Endothelial cell of umbilical vein (primary cell): ENCODE data around the gene WNT11. TPM values are rescaled to one million over a fixed set of nuclear protein-coding genes. Genes with fewer than 3 reads are reported as not detected.

Source experiments
- BruUV-seq: library from RNA; stranded (reverse); fragments of 400-500 nt; replicated peaks from 2 replicates; lab custom pipeline; 2021; lab: Mats Ljungman, UMichigan
- CTCF ChIA-PET: fragments of 300-600, 350-600 bp; sonication (Branson Sonifier 250); formaldehyde crosslinking; loops from one replicate; lab custom pipeline; 2021; ENCODE audit warnings: antibody characterized with exemption, inconsistent platforms; lab: Charles Lee
- POLR2A ChIA-PET: fragments of 300-600, 350-600 bp; sonication (Branson Sonifier 250); formaldehyde crosslinking; loops from one replicate; lab custom pipeline; 2021; ENCODE audit warnings: antibody characterized with exemption, inconsistent platforms; lab: Charles Lee
- DNase-seq: peaks from one replicate; pipeline ENCODE4 v3.0.0-alpha.2; 2011; ENCODE audit warnings: low read depth, low spot score
- FAIRE-seq: peaks from 2 replicates; lab custom pipeline; 2011; peaks lifted over from hg19 to GRCh38; lab: Jason Lieb, UNC
- H2AFZ ChIP-seq: 2 replicates; pipeline ENCODE4 v1.6.0; 2012; ENCODE audit warnings: low read depth, low read length, control low read depth, inconsistent platforms
- H3K27ac ChIP-seq: 2 replicates; pipeline ENCODE4 v1.5.1; 2011; ENCODE audit warnings: low read depth, mild to moderate bottlenecking, control low read depth, low read length, moderate library complexity; ENCODE audit not compliant: insufficient read depth
- H3K27me3 ChIP-seq, 2 experiments: 2 replicates each; pipeline versions ENCODE4 v1.6.0 to v1.6.1; 2011; ENCODE audit warnings: low read length in 2 of 2, mixed read lengths in 1 of 2; ENCODE audit not compliant: control insufficient read depth in 2 of 2, insufficient read depth in 2 of 2
- H3K36me3 ChIP-seq, 2 experiments: 2 replicates in 1 of 2; 3 replicates in 1 of 2; pipeline ENCODE4 v1.5.1; 2011; ENCODE audit warnings: low read length in 2 of 2, mild to moderate bottlenecking in 1 of 2, moderate library complexity in 1 of 2; ENCODE audit not compliant: control insufficient read depth in 2 of 2, insufficient read depth in 2 of 2; ENCODE audit errors: extremely low read depth in 1 of 2
- H3K4me1 ChIP-seq: 3 replicates; pipeline ENCODE4 v1.5.1; 2011; ENCODE audit warnings: mild to moderate bottlenecking, low read length; ENCODE audit not compliant: control insufficient read depth, insufficient read depth; ENCODE audit errors: extremely low read depth
- H3K4me2 ChIP-seq: 2 replicates; pipeline ENCODE4 v1.6.1; 2011; ENCODE audit warnings: low read length, control low read depth, mixed read lengths; ENCODE audit not compliant: insufficient read depth
- H3K4me3 ChIP-seq, 3 experiments: fragments of 200-600 bp in 1 of 3; sonication (generic), shearing (Covaris generic) in 1 of 3; replicated peaks in 1 of 3; 2 replicates each; pipeline ENCODE4 v1.5.1; 2011 to 2016; ENCODE audit warnings: control low read depth in 3 of 3, low read length in 3 of 3, mild to moderate bottlenecking in 2 of 3, inconsistent platforms in 1 of 3, low read depth in 1 of 3, moderate library complexity in 1 of 3; ENCODE audit not compliant: insufficient read depth in 1 of 3
- H3K79me2 ChIP-seq: 2 replicates; pipeline ENCODE4 v1.6.0; 2012; ENCODE audit warnings: low read length, inconsistent platforms; ENCODE audit not compliant: control insufficient read depth, insufficient read depth
- H3K9ac ChIP-seq: replicated peaks from 2 replicates; pipeline ENCODE3; 2011; ENCODE audit warnings: low read length, control low read depth; ENCODE audit not compliant: insufficient read depth; ENCODE audit errors: extremely low read depth
- H3K9me1 ChIP-seq: replicated peaks from 3 replicates; pipeline ENCODE4 v1.6.0; 2011; ENCODE audit warnings: mild to moderate bottlenecking, low read length; ENCODE audit not compliant: control insufficient read depth, insufficient read depth; ENCODE audit errors: extremely low read depth
- H3K9me3 ChIP-seq: replicated peaks from 2 replicates; pipeline ENCODE4 v1.5.1; 2012; ENCODE audit warnings: low read length, inconsistent platforms; ENCODE audit not compliant: control insufficient read depth, insufficient read depth
- H4K20me1 ChIP-seq: replicated peaks from 2 replicates; pipeline ENCODE3; 2011; ENCODE audit warnings: mild to moderate bottlenecking, low read length; ENCODE audit not compliant: control insufficient read depth, insufficient read depth; ENCODE audit errors: extremely low read depth
- CTCF ChIP-seq, 2 donors: IDR thresholded peaks; 1 replicate in 1 of 2; 2 replicates in 1 of 2; pipeline ENCODE4 v1.5.1; 2011; ENCODE audit warnings: low read length in 2 of 2, mild to moderate bottlenecking in 2 of 2, moderate library complexity in 2 of 2, control low read depth in 1 of 2, inconsistent platforms in 1 of 2, low read depth in 1 of 2; ENCODE audit not compliant: insufficient read depth in 1 of 2; ENCODE audit errors: extremely low read depth in 1 of 2
- EZH2 ChIP-seq: IDR thresholded peaks from 2 replicates; pipeline ENCODE4 v1.6.1; 2012; ENCODE audit warnings: borderline replicate concordance, low read depth, mild to moderate bottlenecking, moderate library complexity, low read length, inconsistent platforms; ENCODE audit not compliant: severe bottlenecking
- FOS ChIP-seq: IDR thresholded peaks from 2 replicates; pipeline ENCODE4 v1.6.1; 2011; ENCODE audit warnings: mild to moderate bottlenecking, low read length, moderate library complexity, borderline replicate concordance; ENCODE audit not compliant: insufficient read depth
- GATA2 ChIP-seq: IDR thresholded peaks from 2 replicates; pipeline ENCODE4 v1.7.0; 2011; ENCODE audit warnings: low read depth, mild to moderate bottlenecking, moderate library complexity, mixed read lengths, low read length; ENCODE audit not compliant: insufficient read length, insufficient read depth
- JUN ChIP-seq: IDR thresholded peaks from 2 replicates; pipeline ENCODE4 v1.6.1; 2011; ENCODE audit warnings: borderline replicate concordance, low read depth; ENCODE audit not compliant: insufficient read length, insufficient read depth
- MAX ChIP-seq: IDR thresholded peaks from 2 replicates; pipeline ENCODE4 v1.6.1; 2011; ENCODE audit not compliant: insufficient read depth, insufficient read length
- MYC ChIP-seq: IDR thresholded peaks from one replicate; pipeline ENCODE4 v1.6.1; 2011; ENCODE audit warnings: mild to moderate bottlenecking, low read depth, low read length
- POLR2A ChIP-seq: IDR thresholded peaks from 2 replicates; pipeline ENCODE4 v1.6.1; 2012; ENCODE audit warnings: low read depth, mild to moderate bottlenecking, control low read depth, low read length
- POLR2AphosphoS5 ChIP-seq: IDR thresholded peaks from 2 replicates; pipeline ENCODE4 v1.6.1; 2012; ENCODE audit warnings: low read depth, mild to moderate bottlenecking, control low read depth, low read length, moderate library complexity; ENCODE audit not compliant: insufficient read depth
- dilution Hi-C: fragments of 300-500 bp; cut with MboI; formaldehyde crosslinking; loops from one replicate; pipeline ENCODE4 v1.15.0; 2019; ENCODE audit warnings: low sequenced_read_pairs; ENCODE audit not compliant: extremely low pct_ligation_motif_present
- intact Hi-C: fragments of 100-400 bp; cut with micrococcal nuclease; formaldehyde crosslinking; loops from one replicate; pipeline ENCODE4 v1.10.0; 2022
- polyA plus RNA-seq, 4 experiments: library from polyadenylated mRNA; depleted of rRNA in 3 of 4; stranded (reverse) in 3 of 4; unstranded in 1 of 4; fragments of >200 nt; gene quantifications; 2 replicates each; pipeline versions ENCODE4 v1.2.1 to v1.2.3, GENCODE V29; 2011 to 2012; ENCODE audit warnings: missing spikeins in 1 of 4
- total RNA-seq: library from RNA; stranded (reverse); gene quantifications from 2 replicates; pipeline ENCODE4 v1.2.3, GENCODE V29; 2021

Gene WNT11
- total and polyA plus RNA-seq, 2 donors (not counting 3 experiments of a cell fraction or from before 2014, with no cell fraction given) = not detected

GRCh38 chr11:76237000-76237649 is 30.8 kb upstream of the WNT11 start:
- H3K9me1 ChIP-seq = no peaks in the 10 kb centered on the region
- no TSS peak for BruUV-seq
- H3K27ac ChIP-seq = no peak overlapping the region
- intact Hi-C loops = loop anchor here (5.0 kb wide), 3 partner anchors 50 to 445 kb away; partner anchors contain the start of genes GVQW3 and THAP12
- no peaks in the 10 kb centered on the region for H3K27me3 ChIP-seq
- no peak for FAIRE-seq
- H3K4me1 ChIP-seq = peaks cover 15% of the 10 kb centered on the region
- H3K36me3 ChIP-seq = no peaks in the 10 kb centered on the region
- dilution Hi-C loops = no loop called here
- TF ChIP-seq MAX (no peak), GATA2 (no peak), FOS (no peak), CTCF (IDR thresholded peaks at IDR 0.05; ENCODE audit: extremely low read depth in 1 of 2, insufficient read depth in 1 of 2, low read depth in 1 of 2, low read length in 2 of 2) (no peak), POLR2AphosphoS5 (no peak), JUN (no peak), MYC (no peak), EZH2 (no peak), POLR2A (no peak)
- no peak overlapping the region for H2AFZ ChIP-seq
- ChIA-PET POLR2A (no interaction called here), CTCF (interaction anchor here (1.5 to 6.5 kb wide), 2 partner anchors 11 to 28 kb away, joined by 4 to 61 read pairs; no protein-coding TSS in a partner anchor)
- H4K20me1 ChIP-seq = no peaks in the 10 kb centered on the region
- H3K9me3 ChIP-seq = no peaks in the 10 kb centered on the region
- H3K79me2 ChIP-seq = no peaks in the 10 kb centered on the region
- DNase-seq = no peak
- no peak overlapping the region for H3K4me2 ChIP-seq
- no peak overlapping the region for H3K9ac ChIP-seq
- H3K4me3 ChIP-seq = no peak overlapping the region
